ENCODE data around the gene MREG. TPM values are rescaled to one million over a fixed set of nuclear protein-coding genes. Genes with fewer than 3 reads are reported as not detected.

The MREG gene
- total RNA-seq, 4 donors from 2014 or later: 0.36 to 0.40 TPM; not detected in 2

DNA sequence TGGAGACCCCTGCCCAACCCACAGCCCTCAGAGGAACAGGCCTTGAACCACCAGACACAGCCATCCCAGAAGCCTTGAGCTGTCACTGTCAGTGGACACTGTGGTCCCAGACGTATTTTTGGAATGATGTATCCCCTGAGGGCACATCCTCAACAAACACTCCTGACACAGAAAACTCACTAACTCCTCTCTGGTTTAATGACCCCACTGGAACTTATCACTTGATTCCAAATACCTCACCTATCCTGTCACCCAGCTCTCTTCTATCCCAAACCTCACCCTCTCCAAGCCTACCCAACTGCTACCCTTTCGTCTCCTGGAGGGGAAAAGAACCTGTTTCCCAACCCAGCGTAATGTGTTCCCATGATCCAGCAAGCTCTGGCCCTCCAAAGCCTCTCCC is 111.6 kb downstream of the MREG start:
- ATAC-seq (no peak), DNase-seq (no peak)
- H3K4me1 ChIP-seq: no peaks in the 10 kb centered on the region
- intact Hi-C loops (cut with DNase I; ENCODE audit: low total_unique reads): loop anchor here (2.0 kb wide), 1 partner anchor 59 kb away; no protein-coding TSS in a partner anchor
- in situ Hi-C loops (cut with MboI; ENCODE audit: low sequenced_read_pairs in 4 of 4): no loop called here
- H3K9me3 ChIP-seq: no peaks in the 10 kb centered on the region
- H3K27ac ChIP-seq: no peak overlapping the region
- no peak overlapping the region for H3K4me3 ChIP-seq
- H3K27me3 ChIP-seq: no peaks in the 10 kb centered on the region
- H3K36me3 ChIP-seq: no peaks in the 10 kb centered on the region
- TF ChIP-seq, protein P1, sequence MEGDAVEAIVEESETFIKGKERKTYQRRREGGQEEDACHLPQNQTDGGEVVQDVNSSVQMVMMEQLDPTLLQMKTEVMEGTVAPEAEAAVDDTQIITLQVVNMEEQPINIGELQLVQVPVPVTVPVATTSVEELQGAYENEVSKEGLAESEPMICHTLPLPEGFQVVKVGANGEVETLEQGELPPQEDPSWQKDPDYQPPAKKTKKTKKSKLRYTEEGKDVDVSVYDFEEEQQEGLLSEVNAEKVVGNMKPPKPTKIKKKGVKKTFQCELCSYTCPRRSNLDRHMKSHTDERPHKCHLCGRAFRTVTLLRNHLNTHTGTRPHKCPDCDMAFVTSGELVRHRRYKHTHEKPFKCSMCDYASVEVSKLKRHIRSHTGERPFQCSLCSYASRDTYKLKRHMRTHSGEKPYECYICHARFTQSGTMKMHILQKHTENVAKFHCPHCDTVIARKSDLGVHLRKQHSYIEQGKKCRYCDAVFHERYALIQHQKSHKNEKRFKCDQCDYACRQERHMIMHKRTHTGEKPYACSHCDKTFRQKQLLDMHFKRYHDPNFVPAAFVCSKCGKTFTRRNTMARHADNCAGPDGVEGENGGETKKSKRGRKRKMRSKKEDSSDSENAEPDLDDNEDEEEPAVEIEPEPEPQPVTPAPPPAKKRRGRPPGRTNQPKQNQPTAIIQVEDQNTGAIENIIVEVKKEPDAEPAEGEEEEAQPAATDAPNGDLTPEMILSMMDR (IDR thresholded peaks at IDR 0.05 in 4 of 5, conservative IDR thresholded peaks at IDR 0.05 in 1 of 5): no peak
- no peak for TF ChIP-seq POLR2A (IDR thresholded peaks at IDR 0.05)

DNA sequence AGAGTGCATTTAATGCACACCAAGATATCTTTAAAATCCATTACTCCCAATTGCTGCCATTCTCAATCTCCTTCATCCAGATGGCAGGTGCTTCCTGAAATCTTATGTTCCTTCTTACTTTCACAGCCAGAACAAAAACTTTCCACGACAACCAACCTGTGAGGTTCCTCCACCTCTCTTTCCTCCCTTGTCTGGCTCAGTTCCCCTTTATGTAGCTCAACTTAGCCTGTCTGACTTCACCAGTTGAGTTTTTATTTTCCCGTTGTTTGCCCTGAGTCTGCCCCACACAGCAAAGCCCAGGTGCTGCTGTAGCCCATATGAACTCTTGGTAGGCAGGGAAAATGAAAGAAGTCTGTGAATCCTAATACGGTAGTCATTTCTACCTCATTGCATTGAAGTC is 112.5 kb downstream of the MREG start:
- Histone ChIP-seq H3K9me3 (no peaks in the 10 kb centered on the region), H3K27me3 (no peaks in the 10 kb centered on the region), H3K4me1 (no peaks in the 10 kb centered on the region), H3K27ac (peak overlapping the region in 1 of 4 donors; percentile 40), H3K36me3 (no peaks in the 10 kb centered on the region), H3K4me3 (no peak overlapping the region)
- DNase-seq (no peak), ATAC-seq (no peak)
- intact Hi-C loops (cut with DNase I; ENCODE audit: low total_unique reads): loop anchor here (2.0 kb wide), 1 partner anchor 58 kb away; no protein-coding TSS in a partner anchor
- TF ChIP-seq POLR2A (IDR thresholded peaks at IDR 0.05): no peak
- in situ Hi-C loops (cut with MboI; ENCODE audit: low sequenced_read_pairs in 4 of 4): no loop called here

DNA sequence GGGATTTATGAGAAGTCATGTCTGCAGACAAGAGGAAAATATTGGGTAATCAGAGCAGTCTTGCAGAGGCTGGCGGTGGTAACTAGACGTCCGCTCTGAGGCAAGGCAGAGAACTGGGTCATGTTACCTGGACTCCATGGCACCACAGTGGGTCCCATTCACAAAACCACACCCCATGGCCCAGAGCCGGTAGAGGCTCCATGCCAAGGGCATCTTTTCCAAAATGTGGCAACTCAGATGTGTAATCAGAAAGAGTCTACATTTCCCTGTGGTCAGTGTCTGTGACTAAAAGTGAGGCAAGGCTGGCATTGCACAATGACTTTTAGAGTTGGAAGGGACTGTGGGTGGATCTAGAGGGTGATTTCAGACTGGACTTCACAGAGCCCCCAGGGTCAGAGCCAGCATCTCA is 113.1 kb downstream of the MREG start:
- intact Hi-C loops (cut with DNase I; ENCODE audit: low total_unique reads): loop anchor here (2.0 kb wide), 1 partner anchor 57 kb away; no protein-coding TSS in a partner anchor
- ATAC-seq (peak; percentile 92 to 95), DNase-seq (peak; percentile 50 to 89)
- in situ Hi-C loops (cut with MboI; ENCODE audit: low sequenced_read_pairs in 4 of 4): no loop called here
- TF ChIP-seq, protein P1 (IDR thresholded peaks at IDR 0.05 in 4 of 5, conservative IDR thresholded peaks at IDR 0.05 in 1 of 5): no peak
- TF ChIP-seq POLR2A (IDR thresholded peaks at IDR 0.05): no peak
- no peaks in the 10 kb centered on the region for H3K36me3 ChIP-seq
- H3K4me1 ChIP-seq: no peaks in the 10 kb centered on the region
- H3K4me3 ChIP-seq: no peak overlapping the region
- peak overlapping the region in 2 of 4 donors; percentile 40 to 43 for H3K27ac ChIP-seq
- no peaks in the 10 kb centered on the region for H3K9me3 ChIP-seq
- H3K27me3 ChIP-seq: no peaks in the 10 kb centered on the region

DNA sequence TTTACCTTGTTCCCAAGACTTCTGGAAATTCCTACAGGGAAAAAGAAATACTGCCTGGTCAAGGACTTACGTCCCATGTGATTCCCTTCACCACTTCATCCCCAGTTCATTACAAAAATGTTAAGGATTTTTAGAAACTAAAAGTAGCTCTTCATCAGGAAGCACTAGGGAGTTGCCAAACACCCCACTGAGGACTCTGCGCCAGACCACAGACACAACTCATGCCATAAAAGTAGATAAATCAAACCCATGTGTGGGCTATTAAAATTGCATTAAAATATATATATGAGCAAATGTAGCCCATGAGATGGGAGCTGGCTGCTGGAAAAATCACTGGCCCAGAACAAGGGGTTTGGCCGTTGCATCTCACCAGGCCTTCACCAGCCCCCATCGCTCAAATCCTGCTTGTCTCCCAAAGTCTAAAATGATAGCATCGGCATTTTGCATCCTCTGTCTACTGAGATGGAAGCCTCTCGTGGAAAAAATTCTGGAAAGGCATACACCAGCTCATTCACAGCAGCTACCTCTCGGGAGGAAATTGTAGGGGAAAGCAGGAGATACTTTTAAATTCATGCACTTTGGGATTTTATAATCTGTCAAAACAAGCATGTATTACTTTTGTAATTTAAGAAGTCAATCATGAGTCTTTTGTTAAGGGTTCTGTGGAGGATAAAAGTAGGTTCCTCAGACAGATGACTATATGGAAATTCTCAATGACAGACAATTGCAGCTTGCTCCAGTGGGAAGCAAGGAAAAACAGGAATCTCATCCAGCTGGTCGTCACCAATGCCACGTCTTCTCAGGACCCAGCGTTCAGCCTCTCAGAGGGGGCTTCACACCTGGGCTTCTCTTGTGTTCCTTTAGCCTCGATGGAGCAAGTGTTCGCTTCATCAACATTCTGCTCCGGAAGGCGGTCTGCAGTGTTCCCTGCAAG is 113.9 kb downstream of the MREG start:
- Histone ChIP-seq H3K9me3 (no peaks in the 10 kb centered on the region), H3K27ac (peak overlapping the region in 2 of 4 donors; percentile 33), H3K36me3 (no peaks in the 10 kb centered on the region), H3K4me3 (no peak overlapping the region), H3K4me1 (no peaks in the 10 kb centered on the region), H3K27me3 (no peaks in the 10 kb centered on the region)
- intact Hi-C loops (cut with DNase I; ENCODE audit: low total_unique reads) (loop anchor here (2.0 kb wide), 1 partner anchor 57 kb away; no protein-coding TSS in a partner anchor), in situ Hi-C loops (cut with MboI; ENCODE audit: low sequenced_read_pairs in 4 of 4) (no loop called here)
- DNase-seq (no peak), ATAC-seq (no peak)
- no peak for TF ChIP-seq POLR2A (IDR thresholded peaks at IDR 0.05)
- TF ChIP-seq, protein P1 (IDR thresholded peaks at IDR 0.05 in 4 of 5, conservative IDR thresholded peaks at IDR 0.05 in 1 of 5): no peak

DNA sequence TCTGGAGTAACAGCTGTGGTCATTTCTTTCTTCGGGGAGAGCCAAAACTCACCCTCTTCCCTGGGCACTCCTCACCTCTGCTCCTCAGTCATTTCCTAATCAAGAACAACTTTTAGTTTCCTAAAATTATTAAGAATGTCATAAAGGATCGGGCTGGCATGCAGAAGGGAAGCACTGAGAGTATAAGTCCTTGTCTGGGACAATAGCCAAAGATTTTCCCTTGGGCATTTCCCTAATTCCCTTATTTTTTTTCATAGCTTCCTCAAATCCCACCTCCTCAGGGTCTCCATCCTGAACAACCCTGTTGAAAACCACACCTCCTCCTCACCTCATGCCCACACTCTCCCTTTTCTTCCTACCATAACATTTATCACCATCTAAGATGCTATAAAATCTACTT is 115.0 kb downstream of the MREG start:
- intact Hi-C loops (cut with DNase I; ENCODE audit: low total_unique reads) (no loop called here), in situ Hi-C loops (cut with MboI; ENCODE audit: low sequenced_read_pairs in 4 of 4) (no loop called here)
- H3K9me3 ChIP-seq: no peaks in the 10 kb centered on the region
- no peaks in the 10 kb centered on the region for H3K4me1 ChIP-seq
- DNase-seq: no peak
- no peak overlapping the region for H3K27ac ChIP-seq
- H3K36me3 ChIP-seq: no peaks in the 10 kb centered on the region
- no peaks in the 10 kb centered on the region for H3K27me3 ChIP-seq
- H3K4me3 ChIP-seq: no peak overlapping the region
- TF ChIP-seq, protein P1 (IDR thresholded peaks at IDR 0.05 in 4 of 5, conservative IDR thresholded peaks at IDR 0.05 in 1 of 5): no peak
- no peak for TF ChIP-seq POLR2A (IDR thresholded peaks at IDR 0.05)
- ATAC-seq: no peak
